NCI-H1694 (cell line): ENCODE data around the gene IL16.

Experiments used
- DNase-seq: peaks from one replicate; lab custom pipeline; 2025; lab: John Stamatoyannopoulos, UW

Gene IL16

GRCh38 chr15:81275711-81276392 lies 79.2 kb downstream of the IL16 start:
- DNase-seq: no peak

GRCh38 chr15:81276967-81277366 lies 80.3 kb downstream of the IL16 start:
- no peak for DNase-seq

GRCh38 chr15:81277851-81278250 lies 81.2 kb downstream of the IL16 start:
- no peak for DNase-seq

- DNase-seq: no peak
Observed at GRCh38 chr15:81278306-81279029, 81.8 kb downstream of the IL16 start.

- no peak for DNase-seq
Observed at GRCh38 chr15:81279621-81280485, 83.2 kb downstream of the IL16 start.

GRCh38 chr15:81280696-81281455 lies 84.2 kb downstream of the IL16 start:
- no peak for DNase-seq

GRCh38 chr15:81281456-81281735 lies 84.7 kb downstream of the IL16 start:
- DNase-seq: no peak

- DNase-seq: no peak
Observed at GRCh38 chr15:81281766-81282605, 85.3 kb downstream of the IL16 start.

GRCh38 chr15:81282606-81282895 lies 85.9 kb downstream of the IL16 start:
- DNase-seq: no peak

GRCh38 chr15:81282911-81283310 lies 86.2 kb downstream of the IL16 start:
- DNase-seq: no peak

GRCh38 chr15:81284256-81285031 lies 87.8 kb downstream of the IL16 start:
- DNase-seq: no peak

GRCh38 chr15:81285461-81285860 lies 88.8 kb downstream of the IL16 start:
- DNase-seq: no peak

GRCh38 chr15:81286621-81287121 lies 90.0 kb downstream of the IL16 start:
- no peak for DNase-seq

- DNase-seq: no peak
Observed at GRCh38 chr15:81288040-81288439, 91.4 kb downstream of the IL16 start.

GRCh38 chr15:81288616-81289015 lies 91.9 kb downstream of the IL16 start:
- no peak for DNase-seq

- no peak for DNase-seq
Observed at GRCh38 chr15:81289910-81290309, 93.2 kb downstream of the IL16 start.

- DNase-seq: no peak
Observed at GRCh38 chr15:81291916-81292522, 95.3 kb downstream of the IL16 start.

GRCh38 chr15:81292523-81293001 lies 95.9 kb downstream of the IL16 start:
- DNase-seq: no peak

- DNase-seq: no peak
Observed at GRCh38 chr15:81293728-81294515, 97.2 kb downstream of the IL16 start.
